H9 (cell line): ENCODE measurements around the gene DNASE1L1. TPM values are rescaled to one million over a fixed set of nuclear protein-coding genes. Genes with fewer than 3 reads are reported as not detected.

Experiments
- DNase-seq: peaks from one replicate; pipeline ENCODE4 v3.0.0-alpha.2; 2017
- H2AFZ ChIP-seq: one replicate; pipeline ENCODE4 v1.6.1; 2013; ENCODE audit warnings: mild to moderate bottlenecking, low read length, control low read depth, moderate library complexity
- H2AK5ac ChIP-seq: 2 replicates; pipeline ENCODE4 v1.6.1; 2013; ENCODE audit warnings: low read length, control low read depth, mixed read lengths; ENCODE audit not compliant: insufficient read length
- H2BK120ac ChIP-seq: one replicate; pipeline ENCODE4 v1.6.1; 2013; ENCODE audit warnings: low read depth, mild to moderate bottlenecking, low read length, control low read depth, inconsistent platforms; ENCODE audit not compliant: poor library complexity, severe bottlenecking
- H2BK12ac ChIP-seq: 2 replicates; pipeline ENCODE4 v1.6.1; 2013; ENCODE audit warnings: low read length, control low read depth, mixed read lengths, low read depth; ENCODE audit not compliant: insufficient read length
- H2BK15ac ChIP-seq: 2 replicates; pipeline ENCODE4 v1.6.1; 2013; ENCODE audit warnings: low read depth, low read length, control low read depth
- H2BK20ac ChIP-seq: one replicate; pipeline ENCODE4 v1.6.1; 2013; ENCODE audit warnings: low read depth, mild to moderate bottlenecking, low read length, control low read depth, inconsistent platforms; ENCODE audit not compliant: poor library complexity, severe bottlenecking
- H2BK5ac ChIP-seq: 2 replicates; pipeline ENCODE4 v1.6.1; 2013; ENCODE audit warnings: low read length, control low read depth, mixed read lengths; ENCODE audit not compliant: insufficient read length
- H3K14ac ChIP-seq: 2 replicates; pipeline ENCODE4 v1.6.1; 2013; ENCODE audit warnings: low read length, control low read depth; ENCODE audit not compliant: insufficient read depth
- H3K18ac ChIP-seq: 2 replicates; pipeline ENCODE4 v1.6.1; 2013; ENCODE audit warnings: low read depth, mild to moderate bottlenecking, mixed read lengths, low read length, control low read depth; ENCODE audit not compliant: insufficient read length
- H3K23ac ChIP-seq: 2 replicates; pipeline ENCODE4 v1.6.1; 2013; ENCODE audit warnings: low read length, control low read depth, mixed read lengths, low read depth; ENCODE audit not compliant: insufficient read length
- H3K23me2 ChIP-seq: 2 replicates; pipeline ENCODE4 v1.6.1; 2013; ENCODE audit warnings: low read depth, mild to moderate bottlenecking, mixed read lengths, low read length, control low read depth; ENCODE audit not compliant: insufficient read length, poor library complexity, severe bottlenecking
- H3K27ac ChIP-seq: 2 replicates; pipeline ENCODE4 v1.5.1; 2013; ENCODE audit warnings: low read length, control low read depth, mixed read lengths, low read depth; ENCODE audit not compliant: insufficient read length
- H3K27me3 ChIP-seq: 2 replicates; pipeline ENCODE4 v1.6.1; 2013; ENCODE audit warnings: low read length, control low read depth, inconsistent platforms; ENCODE audit not compliant: insufficient read depth
- H3K4ac ChIP-seq: 2 replicates; pipeline ENCODE4 v1.6.1; 2013; ENCODE audit warnings: low read depth, mild to moderate bottlenecking, control low read depth, inconsistent platforms, low read length, moderate library complexity
- H3K4me1 ChIP-seq: 2 replicates; pipeline ENCODE4 v1.6.1; 2013; ENCODE audit warnings: low read length, control low read depth, inconsistent platforms; ENCODE audit not compliant: insufficient read depth
- H3K4me2 ChIP-seq: 2 replicates; pipeline ENCODE4 v1.6.1; 2013; ENCODE audit warnings: low read length, control low read depth, mixed read lengths; ENCODE audit not compliant: insufficient read length, insufficient read depth
- H3K56ac ChIP-seq: 2 replicates; pipeline ENCODE4 v1.6.1; 2013; ENCODE audit warnings: low read depth, mild to moderate bottlenecking, mixed read lengths, low read length, control low read depth; ENCODE audit not compliant: insufficient read length
- H3K79me1 ChIP-seq: 2 replicates; pipeline ENCODE4 v1.6.1; 2013; ENCODE audit warnings: low read depth, mild to moderate bottlenecking, moderate library complexity, low read length, control low read depth, inconsistent platforms; ENCODE audit not compliant: insufficient read depth, poor library complexity, severe bottlenecking
- H3K79me2 ChIP-seq: 2 replicates; pipeline ENCODE4 v1.6.1; 2013; ENCODE audit warnings: low read length, control low read depth, inconsistent platforms; ENCODE audit not compliant: insufficient read depth
- H3K9ac ChIP-seq: 2 replicates; pipeline ENCODE4 v1.6.1; 2013; ENCODE audit warnings: low read length, control low read depth, mixed read lengths; ENCODE audit not compliant: insufficient read length; ENCODE audit errors: extremely low read depth
- H3K9me3 ChIP-seq: one replicate; pipeline ENCODE4 v1.6.1; 2013; ENCODE audit warnings: low read depth, low read length, inconsistent platforms; ENCODE audit not compliant: control insufficient read depth
- H3T11ph ChIP-seq: one replicate; pipeline ENCODE4 v1.6.1; 2013; ENCODE audit warnings: mild to moderate bottlenecking, low read length, control low read depth, inconsistent platforms
- H4K20me1 ChIP-seq: one replicate; pipeline ENCODE4 v1.6.1; 2013; ENCODE audit not compliant: control insufficient read depth, insufficient read length, insufficient read depth
- H4K5ac ChIP-seq: 2 replicates; pipeline ENCODE4 v1.6.1; 2013; ENCODE audit warnings: low read depth, mild to moderate bottlenecking, mixed read lengths, low read length, control low read depth; ENCODE audit not compliant: insufficient read length
- H4K8ac ChIP-seq: replicated peaks from 2 replicates; pipeline ENCODE4 v1.6.1; 2013; ENCODE audit warnings: low read length, control low read depth, mixed read lengths, low read depth; ENCODE audit not compliant: insufficient read length
- H4K91ac ChIP-seq: 2 replicates; pipeline ENCODE4 v1.6.1; 2013; ENCODE audit warnings: low read depth, mild to moderate bottlenecking, moderate library complexity, mixed read lengths, low read length, control low read depth; ENCODE audit not compliant: insufficient read length
- H3K27ac Mint-ChIP-seq, 3 experiments: 2 replicates in 2 of 3; 3 replicates in 1 of 3; pipeline ENCODE4 v1.8.0; 2020 to 2021; ENCODE audit warnings: mixed read lengths in 3 of 3, mild to moderate bottlenecking in 1 of 3, moderate library complexity in 1 of 3
- H3K27me3 Mint-ChIP-seq: 2 replicates; pipeline ENCODE4 v1.8.0; 2021; ENCODE audit warnings: low read depth, mild to moderate bottlenecking, moderate library complexity, mixed read lengths
- H3K36me3 Mint-ChIP-seq, 3 experiments: 2 replicates in 2 of 3; 3 replicates in 1 of 3; pipeline ENCODE4 v1.8.0; 2020 to 2021; ENCODE audit warnings: low read depth in 3 of 3, mixed read lengths in 3 of 3; ENCODE audit not compliant: insufficient read depth in 1 of 3
- H3K4me1 Mint-ChIP-seq, 2 experiments: 2 replicates each; pipeline ENCODE4 v1.8.0; 2020; ENCODE audit warnings: mixed read lengths in 2 of 2
- H3K4me3 Mint-ChIP-seq, 2 experiments: 2 replicates in 1 of 2; 3 replicates in 1 of 2; pipeline ENCODE4 v1.8.0; 2020 to 2021; ENCODE audit warnings: mild to moderate bottlenecking in 2 of 2, mixed read lengths in 2 of 2, moderate library complexity in 1 of 2
- H3K9me3 Mint-ChIP-seq, 2 experiments: 2 replicates in 1 of 2; 3 replicates in 1 of 2; pipeline ENCODE4 v1.8.0; 2020; ENCODE audit warnings: mild to moderate bottlenecking in 2 of 2, mixed read lengths in 2 of 2, moderate library complexity in 1 of 2
- WGBS: extraction: QIAGEN DNeasy Blood & Tissue Kit; methylation state at CpG from one replicate; pipeline ENCODE4 v1.1.7; 2013; ENCODE audit warnings: missing lambda C conversion rate, low lambda C conversion rate, mixed read lengths; ENCODE audit not compliant: insufficient read length; ENCODE audit errors: extremely low coverage; 5-methylcytosine and 5-hydroxymethylcytosine counted together
- total RNA-seq: library from RNA; stranded (reverse); gene quantifications from 2 replicates; pipeline ENCODE4 v1.2.1, GENCODE V29; 2021
- TF ChIP-seq, protein P1 (sequence below): fragments of 200-600 bp; sonication (generic); conservative IDR thresholded peaks from 3 replicates; pipeline ENCODE4 v1.8.0; 2021; ENCODE audit warnings: antibody characterized with exemption, mild to moderate bottlenecking

DNASE1L1 gene
- total RNA-seq, 1 experiment from 2014 or later: 14.5 TPM

DNA sequence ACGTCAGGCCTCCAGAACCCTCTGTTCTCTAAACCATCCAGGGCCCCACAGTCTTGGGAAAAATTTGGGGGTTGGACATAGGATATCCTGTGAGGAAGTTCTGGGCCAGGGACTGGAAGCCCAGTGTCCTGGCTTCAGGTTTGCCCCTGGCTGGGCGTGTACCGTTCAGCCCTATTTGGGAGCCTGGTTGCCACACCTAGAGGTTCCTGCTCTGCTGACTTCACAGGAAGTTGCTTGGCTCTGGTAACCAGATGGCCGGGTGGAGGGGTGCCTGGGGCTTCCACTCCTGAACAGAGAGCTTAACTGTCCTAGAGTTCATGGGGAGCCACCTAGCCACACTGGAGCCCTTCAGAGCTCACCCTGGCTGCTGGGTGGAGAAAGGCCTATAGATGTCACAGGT is 3.4 kb upstream of the DNASE1L1 start:
- no CpG with 5 or more reads among the region's 4 CpGs for WGBS
- H3K9me3 Mint-ChIP-seq: peaks cover 47 to 62% of the 10 kb centered on the region in 2 experiments
- Histone ChIP-seq H3K79me1 (no peaks in the 10 kb centered on the region), H2AFZ (no peak overlapping the region), H4K5ac (no peak overlapping the region), H3K27me3 (no peaks in the 10 kb centered on the region), H3K79me2 (no peaks in the 10 kb centered on the region), H3K27ac (no peak overlapping the region), H3K14ac (no peak overlapping the region), H2BK5ac (no peak overlapping the region), H3K4ac (no peak overlapping the region), H3K9me3 (peaks cover 18% of the 10 kb centered on the region), H4K8ac (no peak overlapping the region), H3K23me2 (peaks cover 4% of the 10 kb centered on the region), H3K18ac (no peak overlapping the region), H2BK15ac (no peak overlapping the region), H4K91ac (no peak overlapping the region), H4K20me1 (no peaks in the 10 kb centered on the region), H2AK5ac (no peak overlapping the region), H3K23ac (no peak overlapping the region), H3K9ac (no peak overlapping the region), H3K56ac (no peak overlapping the region), H2BK120ac (no peak overlapping the region), H3K4me2 (peak overlapping the region; percentile 43), H3T11ph (no peak overlapping the region), H3K4me1 (no peaks in the 10 kb centered on the region), H2BK20ac (no peak overlapping the region), H2BK12ac (no peak overlapping the region)
- no peaks in the 10 kb centered on the region for H3K27me3 Mint-ChIP-seq
- DNase-seq: no peak
- TF ChIP-seq, protein P1, sequence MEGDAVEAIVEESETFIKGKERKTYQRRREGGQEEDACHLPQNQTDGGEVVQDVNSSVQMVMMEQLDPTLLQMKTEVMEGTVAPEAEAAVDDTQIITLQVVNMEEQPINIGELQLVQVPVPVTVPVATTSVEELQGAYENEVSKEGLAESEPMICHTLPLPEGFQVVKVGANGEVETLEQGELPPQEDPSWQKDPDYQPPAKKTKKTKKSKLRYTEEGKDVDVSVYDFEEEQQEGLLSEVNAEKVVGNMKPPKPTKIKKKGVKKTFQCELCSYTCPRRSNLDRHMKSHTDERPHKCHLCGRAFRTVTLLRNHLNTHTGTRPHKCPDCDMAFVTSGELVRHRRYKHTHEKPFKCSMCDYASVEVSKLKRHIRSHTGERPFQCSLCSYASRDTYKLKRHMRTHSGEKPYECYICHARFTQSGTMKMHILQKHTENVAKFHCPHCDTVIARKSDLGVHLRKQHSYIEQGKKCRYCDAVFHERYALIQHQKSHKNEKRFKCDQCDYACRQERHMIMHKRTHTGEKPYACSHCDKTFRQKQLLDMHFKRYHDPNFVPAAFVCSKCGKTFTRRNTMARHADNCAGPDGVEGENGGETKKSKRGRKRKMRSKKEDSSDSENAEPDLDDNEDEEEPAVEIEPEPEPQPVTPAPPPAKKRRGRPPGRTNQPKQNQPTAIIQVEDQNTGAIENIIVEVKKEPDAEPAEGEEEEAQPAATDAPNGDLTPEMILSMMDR: no peak
- H3K4me3 Mint-ChIP-seq: peak overlapping the region; percentile 78 to 79; a peak in 4 of 5 replicates
- peaks cover 10 to 15% of the 10 kb centered on the region in 2 experiments for H3K4me1 Mint-ChIP-seq
- no peak overlapping the region for H3K27ac Mint-ChIP-seq
- peaks cover 17 to 35% (median 21%) of the 10 kb centered on the region in 3 experiments for H3K36me3 Mint-ChIP-seq
